Activated naive CD8-positive, alpha-beta T cell treated with anti-CD3 and anti-CD28 coated beads for 36 hours (primary cell): Measurements from ENCODE around the gene SMPD3. TPM values are rescaled to one million over a fixed set of nuclear protein-coding genes. Genes with fewer than 3 reads are reported as not detected.

Source experiments
- DNase-seq: peaks from one replicate; pipeline ENCODE4 v3.0.0; 2021
- H3K27ac Mint-ChIP-seq: one replicate; pipeline ENCODE4 v1.8.0; 2022; ENCODE audit warnings: mild to moderate bottlenecking, moderate library complexity, mixed read lengths
- H3K27me3 Mint-ChIP-seq: one replicate; pipeline ENCODE4 v1.8.0; 2022; ENCODE audit warnings: mild to moderate bottlenecking, mixed read lengths
- H3K36me3 Mint-ChIP-seq: one replicate; pipeline ENCODE4 v1.8.0; 2021; ENCODE audit warnings: mild to moderate bottlenecking, mixed read lengths
- H3K4me1 Mint-ChIP-seq: one replicate; pipeline ENCODE4 v1.8.0; 2021; ENCODE audit warnings: mixed read lengths
- H3K4me3 Mint-ChIP-seq: one replicate; pipeline ENCODE4 v1.8.0; 2022; ENCODE audit warnings: mild to moderate bottlenecking, moderate library complexity, mixed read lengths
- H3K9me3 Mint-ChIP-seq: one replicate; pipeline ENCODE4 v1.8.0; 2022; ENCODE audit warnings: mixed read lengths
- total RNA-seq, 2 experiments: library from RNA; stranded (reverse); gene quantifications; one replicate each; pipeline ENCODE4 v1.2.3, GENCODE V29; 2021

Gene SMPD3
- total RNA-seq, 2 experiments from 2014 or later: 0.06 to 0.16 TPM

- no peak for DNase-seq
- Mint-ChIP-seq H3K36me3 (peaks cover 10% of the 10 kb centered on the region), H3K27me3 (no peaks in the 10 kb centered on the region), H3K4me3 (no peak overlapping the region), H3K9me3 (no peaks in the 10 kb centered on the region), H3K27ac (no peak overlapping the region), H3K4me1 (peaks cover 21% of the 10 kb centered on the region)
Measured at GRCh38 chr16:68328860-68329390, 119.4 kb downstream of the SMPD3 start.

DNA sequence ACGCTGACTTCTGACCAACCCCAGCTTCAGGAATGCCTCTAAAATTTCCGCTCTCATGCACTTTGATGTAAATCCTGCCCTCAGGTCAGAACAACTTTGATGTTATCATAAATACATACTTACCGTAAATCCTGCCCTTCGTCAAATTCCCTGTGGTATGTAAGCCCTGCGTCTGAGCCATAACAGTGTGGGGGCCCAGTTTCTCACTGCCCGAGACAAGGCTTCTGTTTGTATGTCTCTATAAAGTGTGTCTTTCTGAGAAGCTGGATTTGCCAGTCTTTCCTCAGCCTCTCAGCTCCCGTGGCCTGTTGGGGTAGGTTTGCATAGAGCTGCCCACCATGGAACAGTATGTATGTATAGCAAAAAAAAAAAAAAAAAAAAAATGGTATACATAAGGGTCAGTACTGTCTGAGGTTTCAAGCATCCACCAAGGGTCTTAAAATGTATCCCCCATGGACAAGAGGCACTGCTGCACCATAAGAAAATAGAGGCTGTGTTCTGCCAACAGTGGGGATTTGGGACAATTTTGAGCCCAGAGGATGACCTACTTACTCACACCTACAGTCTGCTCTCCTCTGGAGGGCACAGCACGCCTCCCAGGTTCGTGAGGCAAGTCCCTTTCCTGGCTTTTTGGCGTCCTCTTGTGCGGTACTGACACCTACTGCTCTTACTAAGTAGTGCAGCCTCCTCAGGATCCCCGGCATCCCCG is 120.0 kb downstream of the SMPD3 start:
- H3K36me3 Mint-ChIP-seq: peaks cover 10% of the 10 kb centered on the region
- no peak overlapping the region for H3K27ac Mint-ChIP-seq
- no peaks in the 10 kb centered on the region for H3K9me3 Mint-ChIP-seq
- no peaks in the 10 kb centered on the region for H3K27me3 Mint-ChIP-seq
- H3K4me1 Mint-ChIP-seq: peaks cover 21% of the 10 kb centered on the region
- peak; percentile 75 for DNase-seq
- H3K4me3 Mint-ChIP-seq: no peak overlapping the region

- no peaks in the 10 kb centered on the region for H3K27me3 Mint-ChIP-seq
- peaks cover 10% of the 10 kb centered on the region for H3K36me3 Mint-ChIP-seq
- no peaks in the 10 kb centered on the region for H3K9me3 Mint-ChIP-seq
- H3K27ac Mint-ChIP-seq: no peak overlapping the region
- DNase-seq: no peak
- peaks cover 18% of the 10 kb centered on the region for H3K4me1 Mint-ChIP-seq
- H3K4me3 Mint-ChIP-seq: no peak overlapping the region
Measured at GRCh38 chr16:68324780-68325357, 123.4 kb downstream of the SMPD3 start.

DNA sequence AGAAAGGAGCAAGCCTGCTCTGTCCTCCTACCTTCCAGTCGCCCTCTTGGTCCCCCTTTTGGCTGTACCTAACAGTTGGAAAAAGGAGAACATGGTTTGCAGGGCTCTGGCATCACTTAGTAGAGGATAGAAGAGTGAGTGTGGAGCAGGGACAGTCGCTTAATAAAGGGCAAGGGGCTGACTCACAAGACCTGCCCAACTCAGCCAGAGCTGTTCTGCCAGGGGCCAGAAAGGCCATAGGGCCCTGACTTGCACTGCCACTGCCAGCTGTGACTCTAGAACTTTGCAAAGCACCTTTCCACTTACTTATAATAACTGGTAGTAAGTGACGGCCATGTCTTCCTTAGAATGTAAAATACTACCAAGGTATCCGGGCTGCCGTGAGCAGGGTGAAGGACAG is 124.0 kb downstream of the SMPD3 start:
- no peaks in the 10 kb centered on the region for H3K27me3 Mint-ChIP-seq
- H3K27ac Mint-ChIP-seq: no peak overlapping the region
- H3K9me3 Mint-ChIP-seq: no peaks in the 10 kb centered on the region
- no peak for DNase-seq
- no peak overlapping the region for H3K4me3 Mint-ChIP-seq
- peaks cover 20% of the 10 kb centered on the region for H3K4me1 Mint-ChIP-seq
- H3K36me3 Mint-ChIP-seq: peaks cover 10% of the 10 kb centered on the region

- peak overlapping the region; percentile 26 for H3K4me3 Mint-ChIP-seq
- H3K36me3 Mint-ChIP-seq: peaks cover 19% of the 10 kb centered on the region
- H3K27me3 Mint-ChIP-seq: no peaks in the 10 kb centered on the region
- peak; percentile 66 for DNase-seq
- no peaks in the 10 kb centered on the region for H3K9me3 Mint-ChIP-seq
- H3K4me1 Mint-ChIP-seq: peaks cover 18% of the 10 kb centered on the region
- peak overlapping the region; percentile 73 for H3K27ac Mint-ChIP-seq
Measured at GRCh38 chr16:68319185-68319908, 129.0 kb downstream of the SMPD3 start.

GRCh38 chr16:68313116-68313515 is 135.2 kb downstream of the SMPD3 start:
- Mint-ChIP-seq H3K36me3 (peaks cover 18% of the 10 kb centered on the region), H3K4me3 (no peak overlapping the region), H3K9me3 (no peaks in the 10 kb centered on the region), H3K4me1 (peaks cover 35% of the 10 kb centered on the region), H3K27ac (no peak overlapping the region), H3K27me3 (no peaks in the 10 kb centered on the region)
- DNase-seq: no peak

DNA sequence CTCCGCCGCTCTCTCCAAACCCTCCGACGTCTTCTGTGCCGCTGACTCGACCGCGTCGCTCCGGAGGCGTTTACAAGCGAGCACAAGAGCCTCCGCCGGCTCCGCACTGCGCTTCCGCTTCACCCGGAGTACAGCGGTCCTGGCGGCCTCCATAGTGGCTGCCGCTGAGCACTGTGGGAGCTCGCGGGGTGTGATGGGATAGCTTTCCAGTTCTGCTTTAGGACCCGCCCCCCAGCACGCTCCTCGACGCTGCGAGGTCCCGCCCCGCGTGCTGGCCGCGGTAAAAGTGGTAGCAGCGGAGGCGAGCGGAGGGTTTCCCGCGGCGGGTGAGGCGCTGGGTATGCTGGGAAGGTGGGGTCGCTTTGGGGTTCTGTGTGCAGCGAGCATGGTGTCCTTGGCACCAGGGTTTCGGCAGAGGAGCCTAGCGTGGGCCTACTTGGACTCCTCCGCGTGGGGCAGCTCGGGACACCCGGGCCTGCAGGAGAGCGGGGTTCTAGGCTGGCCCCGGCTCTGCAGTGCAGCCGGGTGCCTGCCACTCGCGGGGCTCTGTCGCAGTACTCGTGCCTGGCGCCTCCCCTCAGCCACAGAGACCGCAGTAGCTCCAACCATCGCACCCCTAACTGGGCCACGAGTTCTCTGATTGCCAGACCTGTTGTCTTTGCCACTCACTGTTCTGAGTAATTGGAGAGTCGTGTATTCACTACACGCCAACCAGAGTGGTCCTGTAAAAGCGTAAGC is 137.4 kb downstream of the SMPD3 start, which contains the start of the genes PRMT7 and SLC7A6OS:
PRMT7 (plus strand) TSS at position 246 of the 738 bp plus-strand sequence. CDS start 4,961 bp downstream, outside the sequence.
SLC7A6OS (minus strand) TSS at position 173 of the 738 bp plus-strand sequence; CDS start at position 153, 20 bp downstream.
- H3K9me3 Mint-ChIP-seq: no peaks in the 10 kb centered on the region
- H3K4me1 Mint-ChIP-seq: peaks cover 41% of the 10 kb centered on the region
- DNase-seq: peak; percentile 95
- H3K4me3 Mint-ChIP-seq: peak within 1 kb of the TSS; percentile 93
- H3K27ac Mint-ChIP-seq: peak within 1 kb of the TSS; percentile 95
- no peaks in the 10 kb centered on the region for H3K27me3 Mint-ChIP-seq
- H3K36me3 Mint-ChIP-seq: peaks cover 19% of the 10 kb centered on the region

DNA sequence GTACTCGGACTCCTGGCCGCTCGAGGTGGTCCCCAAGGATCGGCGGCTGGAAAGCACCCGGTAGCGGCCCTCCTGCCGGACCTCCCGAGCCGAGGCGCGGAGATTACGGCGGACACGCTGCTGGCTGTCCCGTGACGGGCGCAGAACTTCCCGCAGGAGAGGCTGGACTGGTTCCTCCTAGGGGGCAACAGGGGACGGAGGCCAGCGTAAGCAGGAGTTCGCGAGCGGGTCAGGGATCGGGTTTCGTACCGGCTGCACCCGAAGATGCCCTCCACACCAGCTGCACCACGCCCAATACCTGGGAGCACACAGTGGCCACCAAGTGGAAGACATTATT is 137.9 kb downstream of the SMPD3 start:
- no peaks in the 10 kb centered on the region for H3K9me3 Mint-ChIP-seq
- H3K27ac Mint-ChIP-seq: peak overlapping the region; percentile 95
- H3K36me3 Mint-ChIP-seq: peaks cover 17% of the 10 kb centered on the region
- H3K27me3 Mint-ChIP-seq: no peaks in the 10 kb centered on the region
- no peak for DNase-seq
- peaks cover 41% of the 10 kb centered on the region for H3K4me1 Mint-ChIP-seq
- H3K4me3 Mint-ChIP-seq: peak overlapping the region; percentile 93

- H3K27ac Mint-ChIP-seq: peak overlapping the region; percentile 95
Measured at GRCh38 chr16:68309799-68310198, 138.5 kb downstream of the SMPD3 start.

More at GRCh38 chr16:68309799-68310198, 138.5 kb downstream of the SMPD3 start:
- Mint-ChIP-seq H3K36me3 (peaks cover 14% of the 10 kb centered on the region), H3K4me1 (peaks cover 41% of the 10 kb centered on the region), H3K9me3 (no peaks in the 10 kb centered on the region), H3K27me3 (no peaks in the 10 kb centered on the region), H3K4me3 (peak overlapping the region; percentile 93)
- no peak for DNase-seq

Other genes with a start within 250 kb of the SMPD3 start
- 1 to 10 TPM in 1 of 2 experiments, under 1 TPM in 1; 0.92 to 1.2 TPM for gene ESRP2, start 212.4 kb downstream of the SMPD3 start, total RNA-seq
- 1 to 10 TPM; 7.9 to 8.0 TPM for gene PLA2G15, start 203.1 kb downstream of the SMPD3 start, total RNA-seq
- gene SLC7A6, start 184.0 kb downstream of the SMPD3 start, total RNA-seq: 10 to 100 TPM; 65.9 to 69.9 TPM
- gene SLC7A6OS, start 137.6 kb downstream of the SMPD3 start, total RNA-seq: 10 to 100 TPM; 23.0 to 23.3 TPM
- gene PRMT7, start 137.5 kb downstream of the SMPD3 start, total RNA-seq: 10 to 100 TPM; 68.9 to 72.0 TPM
- gene ZFP90, start 90.8 kb upstream of the SMPD3 start, total RNA-seq: 10 to 100 TPM; 21.8 to 24.8 TPM
- under 1 TPM; 0.37 to 0.44 TPM for gene CDH3, start 196.8 kb upstream of the SMPD3 start, total RNA-seq